HG03575 (cell line): Measurements from ENCODE around the gene TSPAN18.

Experiments
- ATAC-seq: cut with Tn5 transposase; IDR thresholded peaks from one replicate; pipeline ENCODE4 v1.9.1; 2021; ENCODE audit not compliant: unreplicated experiment, insufficient number of reproducible peaks, low FRiP score; ENCODE audit errors: extremely low read depth

TSPAN18 gene

GRCh38 chr11:44939673-44940395 is 213.1 kb downstream of the TSPAN18 start:
- no peak for ATAC-seq

DNA sequence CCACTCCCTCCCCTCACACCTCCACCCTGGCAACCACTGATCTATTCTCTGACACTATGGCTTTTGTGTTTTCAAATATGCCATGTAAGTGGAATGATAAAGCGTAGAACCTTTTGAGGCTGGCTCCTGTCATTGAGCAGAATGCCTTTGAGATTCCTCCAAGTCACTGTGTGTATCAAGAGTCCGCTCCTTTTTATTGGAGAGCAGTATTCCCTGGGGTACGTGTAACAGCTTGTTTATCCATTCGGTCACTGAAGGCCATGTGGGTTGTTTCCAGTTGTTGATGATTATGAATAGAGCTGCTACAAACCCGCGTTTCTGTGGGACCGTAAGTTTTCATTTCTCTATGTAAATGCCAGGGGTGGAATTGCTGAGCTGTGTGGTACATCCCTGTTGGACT is 213.6 kb downstream of the TSPAN18 start:
- no peak for ATAC-seq

DNA sequence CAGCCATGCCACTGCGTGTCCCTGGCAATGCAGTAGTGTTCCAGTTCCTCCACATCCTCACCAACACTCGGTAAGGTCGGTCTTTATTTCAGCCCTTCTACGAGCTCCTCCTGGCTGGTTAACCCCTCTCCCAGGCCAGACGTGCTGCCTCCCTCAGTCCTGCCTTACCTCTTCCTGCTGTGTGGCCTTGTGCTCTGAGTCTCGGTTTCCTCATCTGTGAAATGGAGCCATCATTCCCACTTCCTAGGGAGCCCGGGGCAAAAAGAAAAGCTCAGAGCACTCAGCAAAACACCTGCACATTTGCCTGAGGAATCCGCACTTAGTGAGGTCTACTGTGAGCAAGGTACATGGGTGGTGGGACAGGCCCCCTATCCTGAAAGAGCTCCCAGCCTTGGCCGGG is 214.1 kb downstream of the TSPAN18 start:
- ATAC-seq: no peak

- ATAC-seq: no peak
These were observed 214.7 kb downstream of the TSPAN18 start for GRCh38 chr11:44941259-44942021.

DNA sequence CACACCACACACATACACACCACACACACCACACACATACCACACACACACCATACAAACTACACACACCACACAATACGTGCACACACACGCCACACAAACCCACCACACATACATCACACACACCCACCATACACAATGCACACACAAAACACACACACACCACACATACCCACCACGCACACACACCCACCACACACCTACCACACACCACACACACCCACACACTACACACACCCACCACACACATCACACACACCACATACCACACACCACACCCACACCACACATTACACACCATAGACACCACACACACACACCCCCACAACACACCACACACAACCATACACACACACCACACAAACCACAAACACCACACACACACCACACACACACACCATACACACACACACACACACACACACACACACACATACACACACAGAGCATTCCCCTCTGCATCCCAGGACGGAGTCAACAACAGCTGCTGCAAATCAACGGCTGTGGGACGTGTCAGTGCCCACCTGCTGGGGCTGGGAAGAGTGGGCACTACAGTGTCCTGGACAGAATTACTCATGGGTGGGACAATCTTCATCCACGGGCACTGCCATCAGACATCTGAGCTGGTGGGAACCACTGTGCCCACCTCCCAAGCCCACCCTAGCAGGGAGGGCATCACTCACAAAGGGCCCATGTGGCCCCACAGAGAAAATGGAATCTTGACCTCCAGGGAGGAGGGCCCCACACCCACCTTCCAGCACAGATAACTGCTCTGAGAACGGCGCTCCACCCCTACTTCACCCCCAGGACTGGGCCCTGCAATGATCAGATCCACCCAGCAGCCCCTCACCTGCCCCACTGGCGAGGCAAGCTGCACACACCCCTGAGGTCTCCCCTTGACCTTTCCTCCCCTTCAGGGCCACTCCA is 215.5 kb downstream of the TSPAN18 start:
- no peak for ATAC-seq

GRCh38 chr11:44943118-44943517 is 216.4 kb downstream of the TSPAN18 start:
- no peak for ATAC-seq

- no peak for ATAC-seq
These were observed 216.9 kb downstream of the TSPAN18 start for GRCh38 chr11:44943696-44944095.

DNA sequence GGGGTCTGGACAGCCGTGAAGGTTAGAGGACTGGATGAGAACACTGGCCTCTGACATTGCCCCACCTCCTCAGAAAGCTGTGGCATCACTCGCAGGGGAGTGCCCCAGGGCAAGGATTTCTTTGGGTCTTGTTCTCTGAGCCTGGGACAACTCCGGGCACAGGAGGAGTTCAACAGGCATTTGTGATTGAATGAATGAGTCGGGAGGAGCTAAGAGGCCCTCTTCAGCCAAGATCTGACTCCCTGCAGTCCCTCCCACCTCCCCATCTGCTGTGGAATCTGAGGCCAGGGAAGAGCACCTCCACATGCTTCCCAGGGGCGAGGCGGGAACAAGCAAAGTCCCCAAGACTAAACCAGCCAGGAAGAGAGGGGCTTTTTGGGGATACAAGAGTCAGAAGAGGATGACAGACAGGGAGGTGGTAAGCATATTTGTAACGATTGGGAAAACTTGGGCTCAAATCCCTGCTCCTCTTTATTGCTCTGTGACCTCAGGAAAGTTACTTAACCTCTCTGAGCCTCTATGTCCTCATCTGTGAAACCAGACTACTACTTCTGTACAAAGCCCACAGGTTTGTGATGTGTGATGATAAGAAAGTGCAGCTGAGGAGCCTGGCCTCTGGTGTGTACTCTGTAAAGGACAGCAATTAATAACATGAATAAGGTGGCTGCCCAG is 217.6 kb downstream of the TSPAN18 start:
- ATAC-seq: no peak

- no peak for ATAC-seq
These were observed 218.1 kb downstream of the TSPAN18 start for GRCh38 chr11:44944853-44945235.

- ATAC-seq: no peak
These were observed 218.9 kb downstream of the TSPAN18 start for GRCh38 chr11:44945666-44946065.

- no peak for ATAC-seq
These were observed 219.5 kb downstream of the TSPAN18 start for GRCh38 chr11:44946263-44946662.

- ATAC-seq: no peak
These were observed 220.4 kb downstream of the TSPAN18 start for GRCh38 chr11:44947114-44947513.

- ATAC-seq: no peak
These were observed 221.4 kb downstream of the TSPAN18 start for GRCh38 chr11:44948155-44948554.

- no peak for ATAC-seq
These were observed 222.6 kb downstream of the TSPAN18 start for GRCh38 chr11:44949160-44950030.

- no peak for ATAC-seq
These were observed 223.4 kb downstream of the TSPAN18 start for GRCh38 chr11:44950031-44950624.

DNA sequence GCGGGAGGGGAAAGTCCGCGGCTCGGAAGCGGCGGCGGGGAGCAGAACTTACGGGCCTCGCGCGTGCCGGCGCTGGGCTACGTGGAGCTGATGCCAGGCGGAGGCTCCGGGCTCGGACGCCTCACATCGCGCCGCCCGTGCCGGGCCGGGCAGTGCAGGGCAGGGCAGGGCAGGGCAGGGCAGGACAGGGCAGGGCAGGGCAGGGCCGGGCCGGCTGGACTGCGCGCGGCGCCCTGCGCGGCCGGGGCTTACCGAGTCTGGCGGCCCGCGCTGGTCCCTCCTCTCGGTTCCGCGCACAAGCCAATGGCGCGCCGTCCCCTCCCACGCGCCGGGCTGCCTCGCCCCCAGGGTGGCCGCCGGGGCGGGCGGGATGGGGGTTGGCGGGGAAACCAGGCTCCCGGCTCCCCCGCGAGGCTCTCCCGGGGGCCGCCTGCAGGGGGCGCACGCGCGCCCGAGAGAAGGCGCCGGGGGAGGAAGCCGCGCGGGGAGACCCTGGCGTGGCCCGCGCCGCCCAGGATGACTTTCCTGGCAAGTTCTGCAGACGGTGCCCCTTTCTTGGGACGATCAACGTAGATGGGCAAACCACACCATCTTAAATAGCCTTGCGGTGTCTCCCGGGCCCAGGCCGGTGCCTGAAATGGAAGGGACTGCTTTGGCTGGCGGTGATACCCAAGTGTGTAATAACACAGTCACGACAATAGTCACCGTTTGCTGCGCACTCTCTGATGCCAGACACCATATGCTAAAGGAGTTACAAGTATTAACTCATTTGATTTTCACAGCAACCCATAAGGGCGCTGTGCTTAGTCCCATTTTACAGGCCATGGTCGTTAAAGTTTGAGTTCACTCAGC is 224.1 kb downstream of the TSPAN18 start, which contains the start of gene TP53I11:
Gene TP53I11 (minus strand): TSS at position 259 of the 852 bp plus-strand sequence. CDS start 12,548 bp downstream, outside the sequence.
- no peak for ATAC-seq

DNA sequence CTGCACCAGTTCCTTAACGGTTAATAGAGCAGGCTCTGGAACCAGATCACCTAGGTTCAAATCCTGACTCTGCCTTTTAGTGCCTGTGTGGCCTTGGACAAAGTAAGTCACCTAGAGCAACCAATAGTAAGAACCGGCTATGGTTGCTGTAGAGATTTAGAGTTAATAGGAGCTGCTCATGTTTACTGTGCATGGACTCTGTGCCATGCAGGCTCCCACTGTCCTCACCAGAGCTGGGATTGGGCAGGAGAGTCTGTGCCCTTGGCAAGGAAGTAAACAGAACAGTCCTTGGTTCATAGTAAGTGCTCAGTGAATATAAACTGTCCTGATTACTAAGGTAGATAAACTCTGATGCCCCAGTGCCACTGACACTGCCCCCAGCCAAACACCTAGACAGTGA is 225.3 kb downstream of the TSPAN18 start:
- ATAC-seq: no peak
